Right lobe of liver (tissue), 6 donors: ENCODE measurements around the gene SLC39A2. TPM values are rescaled to one million over a fixed set of nuclear protein-coding genes. Genes with fewer than 3 reads are reported as not detected.

Experiments used
- ATAC-seq, 4 donors: fragments of 200-7000 bp; cut with Tn5 transposase; one replicate each; pipeline ENCODE4 v1.9.1; 2020; ENCODE audit warnings: mild to moderate bottlenecking in 4 of 4, moderate library complexity in 4 of 4
- DNase-seq, 3 donors: peaks; one replicate each; pipeline ENCODE4 v3.0.0-alpha.2; 2020
- H3K27ac ChIP-seq, 3 donors: fragments of 200-600 bp; one replicate each; pipeline ENCODE4 v1.8.0; 2022
- H3K27me3 ChIP-seq, 2 donors: fragments of 200-600 bp; one replicate each; pipeline ENCODE4 v1.8.0; 2022
- H3K36me3 ChIP-seq, 4 donors: fragments of 200-600 bp; sonication (generic) in 1 of 4; one replicate each; pipeline versions ENCODE4 v1.5.1 to v1.8.0; 2017 to 2022; ENCODE audit warnings: control low read depth in 1 of 4
- H3K4me1 ChIP-seq, 4 donors: fragments of 200-600 bp; sonication (generic) in 1 of 4; one replicate each; pipeline versions ENCODE4 v1.5.1 to v1.8.0; 2017 to 2022; ENCODE audit warnings: control low read depth in 1 of 4
- H3K4me3 ChIP-seq, 3 donors: fragments of 200-600 bp; one replicate each; pipeline ENCODE4 v1.8.0; 2022
- H3K9me3 ChIP-seq, 4 donors: fragments of 200-600 bp; sonication (generic) in 1 of 4; one replicate each; pipeline versions ENCODE4 v1.5.1 to v1.8.0; 2017 to 2022; ENCODE audit warnings: control low read depth in 1 of 4
- CTCF ChIP-seq, 4 donors: fragments of 200-600 bp in 3 of 4; fragments of 450-650 bp in 1 of 4; IDR thresholded peaks; one replicate each; pipeline versions ENCODE4 v1.5.1 to v1.8.0; 2016 to 2022; ENCODE audit warnings: antibody characterized with exemption in 4 of 4, mild to moderate bottlenecking in 2 of 4
- POLR2A ChIP-seq: fragments of 450-650 bp; IDR thresholded peaks from one replicate; pipeline ENCODE4 v1.6.1; 2017; ENCODE audit warnings: antibody characterized with exemption, mild to moderate bottlenecking
- WGBS: methylation state at CpG from one replicate; pipeline ENCODE4 v1.1.6; 2018; ENCODE audit warnings: low coverage, low lambda C conversion rate; ENCODE audit not compliant: insufficient coverage; ENCODE audit errors: missing lambda C conversion rate; 5-methylcytosine and 5-hydroxymethylcytosine counted together
- intact Hi-C, 2 donors: fragments of 100-400 bp; cut with DNase I; formaldehyde crosslinking; loops; one replicate each; pipeline versions ENCODE4 v1.11.2 to v1.14.1; 2022
- total RNA-seq, 6 experiments: library from RNA; depleted of rRNA in 2 of 6; stranded (reverse); fragments of >200 nt in 2 of 6; fragmentation: NEBNext Ultra II Directional in 3 of 6; extraction: Animal tissue kit (Norgen Biotek cat#: 25700) in 3 of 6; gene quantifications; one replicate each; pipeline versions ENCODE4 v1.1.0 to v1.2.4, GENCODE V29; 2016 to 2023
- donor health status: DM: no; HTN: yes; CAD: no.
- donor health status: DM: no; HTN: no; CAD: no.
- donor health status: DM: no; HTN: no; CAD: no.
- donor health status: DM: no; HTN: yes; CAD: no.
- donor health status: DM: no; HTN: yes; CAD: no.

SLC39A2 gene
- total RNA-seq, 6 experiments from 2014 or later, result not detected

GRCh38 chr14:20989787-20990600 is 9.1 kb upstream of the SLC39A2 start, which contains the start of gene METTL17:
Gene METTL17 (plus strand): TSS chr14:20989980. CDS start chr14:20990003, 23 bp downstream.
- peak; percentile 18 to 40 (median 32) for TF ChIP-seq CTCF (IDR thresholded peaks at IDR 0.05)
- TF ChIP-seq POLR2A, result peak; percentile 71
- Histone ChIP-seq H3K27me3 (no peaks in the 10 kb centered on the region), H3K9me3 (no peaks in the 10 kb centered on the region), H3K27ac (peak within 1 kb of the TSS; percentile 27 to 58 (median 44)), H3K4me3 (peak within 1 kb of the TSS; percentile 84 to 94 (median 84)), H3K36me3 (peaks cover 4 to 33% (median 19%) of the 10 kb centered on the region in 4 donors), H3K4me1 (peaks cover 0 to 13% (median 3%) of the 10 kb centered on the region in 4 donors)
- 0% methylated on average over 25 of the region's 42 CpGs for WGBS
- DNase-seq (peak; percentile 86 to 89 (median 88)), ATAC-seq (peak; percentile 92 to 96 (median 94))
- intact Hi-C loops, result no loop called here

GRCh38 chr14:20996521-20996920 is 2.6 kb upstream of the SLC39A2 start:
- H3K4me3 ChIP-seq, result no peak overlapping the region
- 90% methylated on average over 9 of the region's 14 CpGs for WGBS
- DNase-seq (no peak), ATAC-seq (no peak)
- peaks cover 0 to 2% (median 0%) of the 10 kb centered on the region in 4 donors for H3K4me1 ChIP-seq
- H3K27me3 ChIP-seq, result no peaks in the 10 kb centered on the region
- no peaks in the 10 kb centered on the region for H3K9me3 ChIP-seq
- intact Hi-C loops, result no loop called here
- H3K36me3 ChIP-seq, result peaks cover 9 to 56% (median 30%) of the 10 kb centered on the region in 4 donors
- H3K27ac ChIP-seq, result no peak overlapping the region
- TF ChIP-seq POLR2A (no peak), CTCF (IDR thresholded peaks at IDR 0.05) (no peak)

GRCh38 chr14:20997115-20997514 is 2.0 kb upstream of the SLC39A2 start:
- ATAC-seq (no peak), DNase-seq (no peak)
- intact Hi-C loops, result no loop called here
- H3K4me3 ChIP-seq, result no peak overlapping the region
- H3K27ac ChIP-seq, result no peak overlapping the region
- no peaks in the 10 kb centered on the region for H3K4me1 ChIP-seq
- peaks cover 9 to 51% (median 28%) of the 10 kb centered on the region in 4 donors for H3K36me3 ChIP-seq
- no peak for TF ChIP-seq CTCF (IDR thresholded peaks at IDR 0.05)
- WGBS, result 63% methylated on average over 4 of the region's 4 CpGs
- no peaks in the 10 kb centered on the region for H3K27me3 ChIP-seq
- no peaks in the 10 kb centered on the region for H3K9me3 ChIP-seq

- Histone ChIP-seq H3K27me3 (no peaks in the 10 kb centered on the region), H3K36me3 (peaks cover 9 to 46% (median 25%) of the 10 kb centered on the region in 4 donors), H3K27ac (no peak overlapping the region), H3K4me1 (no peaks in the 10 kb centered on the region), H3K9me3 (no peaks in the 10 kb centered on the region), H3K4me3 (no peak overlapping the region)
- WGBS, result 67% methylated on average over 6 of the region's 6 CpGs
- no peak for ATAC-seq
- no peak for TF ChIP-seq CTCF (IDR thresholded peaks at IDR 0.05)
- no peak for TF ChIP-seq POLR2A
- no peak for DNase-seq
- intact Hi-C loops, result no loop called here
These were observed 1.5 kb upstream of the SLC39A2 start for GRCh38 chr14:20997564-20997963.
